Endodermal cell (in vitro differentiated cells): ENCODE results near the gene NECAB2. TPM values are rescaled to one million over a fixed set of nuclear protein-coding genes. Genes with fewer than 3 reads are reported as not detected.

Source experiments
- DNase-seq: peaks from one replicate; pipeline ENCODE4 v3.0.0-alpha.2; 2017
- H3K27ac ChIP-seq: 2 replicates; pipeline ENCODE4 v1.5.1; 2013; ENCODE audit warnings: mild to moderate bottlenecking, low read depth, low read length, moderate library complexity
- H3K27me3 ChIP-seq: 2 replicates; pipeline ENCODE4 v1.6.1; 2013; ENCODE audit warnings: mild to moderate bottlenecking, low read length, moderate library complexity; ENCODE audit not compliant: insufficient read depth, control insufficient read depth, poor library complexity, severe bottlenecking
- H3K36me3 ChIP-seq: 2 replicates; pipeline ENCODE4 v1.7.0; 2013; ENCODE audit warnings: mild to moderate bottlenecking, low read length, moderate library complexity; ENCODE audit not compliant: control insufficient read depth, insufficient read depth
- H3K4me1 ChIP-seq: one replicate; pipeline ENCODE4 v1.7.0; 2013; ENCODE audit warnings: low read length; ENCODE audit not compliant: control insufficient read depth, insufficient read depth
- H3K4me3 ChIP-seq: 2 replicates; pipeline ENCODE4 v1.5.1; 2013; ENCODE audit warnings: mild to moderate bottlenecking, low read length, moderate library complexity
- H3K9ac ChIP-seq: 2 replicates; pipeline ENCODE4 v1.6.1; 2013; ENCODE audit warnings: mild to moderate bottlenecking, low read length, moderate library complexity; ENCODE audit not compliant: poor library complexity, severe bottlenecking; ENCODE audit errors: extremely low read depth
- H3K9me3 ChIP-seq: 2 replicates; pipeline ENCODE4 v1.6.1; 2013; ENCODE audit warnings: mild to moderate bottlenecking, low read length, moderate library complexity; ENCODE audit not compliant: control insufficient read depth
- H3K27ac Mint-ChIP-seq: 2 replicates; pipeline ENCODE4 v1.8.0; 2020; ENCODE audit warnings: mixed read lengths
- H3K27me3 Mint-ChIP-seq: 2 replicates; pipeline ENCODE4 v1.8.0; 2021; ENCODE audit warnings: mild to moderate bottlenecking, mixed read lengths; ENCODE audit not compliant: insufficient read depth
- H3K36me3 Mint-ChIP-seq: 2 replicates; pipeline ENCODE4 v1.8.0; 2020; ENCODE audit warnings: low read depth, mixed read lengths
- H3K4me1 Mint-ChIP-seq: 2 replicates; pipeline ENCODE4 v1.8.0; 2020; ENCODE audit warnings: mixed read lengths
- H3K4me3 Mint-ChIP-seq: 2 replicates; pipeline ENCODE4 v1.8.0; 2020; ENCODE audit warnings: mild to moderate bottlenecking, moderate library complexity, mixed read lengths
- H3K9me3 Mint-ChIP-seq: 2 replicates; pipeline ENCODE4 v1.8.0; 2020; ENCODE audit warnings: mild to moderate bottlenecking, mixed read lengths
- CTCF ChIP-seq: fragments of 200-600 bp; sonication (generic); conservative IDR thresholded peaks from 2 replicates; pipeline ENCODE4 v1.5.0; 2021; ENCODE audit warnings: antibody characterized with exemption, mild to moderate bottlenecking
- WGBS, 2 experiments: methylation state at CpG; one replicate each; pipeline versions ENCODE4 v1.1.5 to v1.1.7; 2013; ENCODE audit warnings: missing lambda C conversion rate in 2 of 2, mixed read lengths in 1 of 2; ENCODE audit not compliant: insufficient coverage in 1 of 2, insufficient read length in 1 of 2; 5-methylcytosine and 5-hydroxymethylcytosine counted together
- long read RNA-seq, 4 experiments: library from polyadenylated mRNA in 2 of 4; library from RNA in 1 of 4; library from capped mRNA in 1 of 4; stranded (forward) in 3 of 4; unstranded in 1 of 4; transcript quantifications; one replicate each; pipeline ENCODE4 v2.0.0, GENCODE V29; 2020 to 2021; ENCODE audit warnings: inconsistent platforms in 1 of 4
- polyA plus RNA-seq, 2 experiments: library from polyadenylated mRNA; stranded (reverse); fragments of 50-300 nt; gene quantifications; one replicate each; pipeline ENCODE4 v1.2.3, GENCODE V29; 2013
- total RNA-seq, 2 donors: library from RNA; stranded (reverse); fragmentation: NEBNext Ultra II Directional in 1 of 2; extraction: Animal tissue kit (Norgen Biotek cat#: 25700) in 1 of 2; gene quantifications; 2 replicates in 1 of 2; 3 replicates in 1 of 2; pipeline ENCODE4 v1.2.1, GENCODE V29; 2021

Gene NECAB2
- 1 to 10 TPM; 2.7 to 3.3 TPM for total RNA-seq
- polyA plus RNA-seq (2013, experiment 1 of 2), result 34.1 TPM
- 29.4 TPM for polyA plus RNA-seq (2013, experiment 2 of 2)
- long read RNA-seq, experiment 1, partial matches to known transcripts, result 0 of 1 reads
- long read RNA-seq, experiment 1, other reads (novel, unspliced or antisense), result 1 of 1 reads
- long read RNA-seq, experiment 2, partial matches to known transcripts, result 1 of 2 reads
- long read RNA-seq, experiment 2, other reads (novel, unspliced or antisense), result 1 of 2 reads
- long read RNA-seq, experiment 3, partial matches to known transcripts, result 1 of 2 reads
- long read RNA-seq, experiment 3, other reads (novel, unspliced or antisense), result 0 of 2 reads
- long read RNA-seq, experiment 4, result 0 reads

- Histone ChIP-seq H3K27me3 (peaks cover 13% of the 10 kb centered on the region), H3K36me3 (no peaks in the 10 kb centered on the region), H3K4me3 (no peak within 1 kb of the TSS), H3K9ac (no peak within 1 kb of the TSS), H3K9me3 (no peaks in the 10 kb centered on the region), H3K27ac (no peak within 1 kb of the TSS), H3K4me1 (no peaks in the 10 kb centered on the region)
- peak; percentile 88 for TF ChIP-seq CTCF
- H3K4me3 Mint-ChIP-seq, result peak within 1 kb of the TSS; percentile 60
- H3K27ac Mint-ChIP-seq, result no peak within 1 kb of the TSS
- no peaks in the 10 kb centered on the region for H3K4me1 Mint-ChIP-seq
- no peaks in the 10 kb centered on the region for H3K9me3 Mint-ChIP-seq
- H3K27me3 Mint-ChIP-seq, result peaks cover 15% of the 10 kb centered on the region
- peak; percentile 76 for DNase-seq
- 18 to 80% methylated on average over 5 to 35 of the region's 35 CpGs for WGBS, 2 experiments
- no peaks in the 10 kb centered on the region for H3K36me3 Mint-ChIP-seq
These were observed at the start of gene NECAB2 for GRCh38 chr16:83967838-83968305. NECAB2 (plus strand) TSS chr16:83968244; CDS start chr16:83968649, 405 bp downstream.

- 90 to 93% methylated on average over 1 to 2 of the region's 2 CpGs for WGBS, 2 experiments
- no peaks in the 10 kb centered on the region for H3K4me1 ChIP-seq
- TF ChIP-seq CTCF, result no peak
- no peak for DNase-seq
- no peaks in the 10 kb centered on the region for H3K27me3 ChIP-seq
- no peak overlapping the region for H3K9ac ChIP-seq
- no peak overlapping the region for H3K27ac ChIP-seq
- Mint-ChIP-seq H3K9me3 (no peaks in the 10 kb centered on the region), H3K27ac (no peak overlapping the region), H3K27me3 (no peaks in the 10 kb centered on the region), H3K36me3 (peaks cover 79% of the 10 kb centered on the region), H3K4me3 (no peak overlapping the region), H3K4me1 (peaks cover 4% of the 10 kb centered on the region)
- H3K36me3 ChIP-seq, result peaks cover 46% of the 10 kb centered on the region
- no peak overlapping the region for H3K4me3 ChIP-seq
- no peaks in the 10 kb centered on the region for H3K9me3 ChIP-seq
These were observed 47.1 kb upstream of the NECAB2 start for GRCh38 chr16:83920894-83921491.

GRCh38 chr16:83923581-83924365, 44.3 kb upstream of the NECAB2 start:
- H3K27me3 Mint-ChIP-seq, result no peaks in the 10 kb centered on the region
- no peaks in the 10 kb centered on the region for H3K4me1 ChIP-seq
- H3K27ac Mint-ChIP-seq, result no peak overlapping the region
- no peak for TF ChIP-seq CTCF
- no peak overlapping the region for H3K4me3 ChIP-seq
- H3K9ac ChIP-seq, result no peak overlapping the region
- H3K9me3 ChIP-seq, result no peaks in the 10 kb centered on the region
- H3K9me3 Mint-ChIP-seq, result no peaks in the 10 kb centered on the region
- H3K4me3 Mint-ChIP-seq, result no peak overlapping the region
- no peak overlapping the region for H3K27ac ChIP-seq
- H3K27me3 ChIP-seq, result no peaks in the 10 kb centered on the region
- no peak for DNase-seq
- WGBS, 2 experiments, result 93% methylated on average over 27 to 31 of the region's 31 CpGs
- peaks cover 54% of the 10 kb centered on the region for H3K36me3 Mint-ChIP-seq
- H3K4me1 Mint-ChIP-seq, result peaks cover 15% of the 10 kb centered on the region
- peaks cover 22% of the 10 kb centered on the region for H3K36me3 ChIP-seq
